ENCODE results near the gene DIP2C.

DNA sequence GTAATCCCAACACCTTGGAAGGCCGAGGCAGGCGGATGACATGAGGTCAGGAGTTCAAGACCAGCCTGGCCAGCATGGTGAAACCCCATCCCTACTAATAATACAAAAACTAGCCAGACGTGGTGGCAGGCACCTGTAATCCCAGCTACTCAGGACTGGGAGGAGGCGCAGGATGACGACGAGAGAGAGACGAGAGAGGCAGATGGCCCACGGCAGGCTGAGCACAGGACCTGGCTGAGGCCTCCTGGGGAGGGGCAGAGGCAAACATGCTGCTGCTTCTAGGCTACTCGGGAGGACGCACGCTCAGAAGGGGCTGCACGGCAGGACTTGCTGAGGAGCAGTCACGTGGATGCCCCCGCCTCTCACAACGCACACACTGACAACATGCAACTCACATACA, 22.4 kb downstream of the DIP2C start:
- TF ChIP-seq, protein P1, sequence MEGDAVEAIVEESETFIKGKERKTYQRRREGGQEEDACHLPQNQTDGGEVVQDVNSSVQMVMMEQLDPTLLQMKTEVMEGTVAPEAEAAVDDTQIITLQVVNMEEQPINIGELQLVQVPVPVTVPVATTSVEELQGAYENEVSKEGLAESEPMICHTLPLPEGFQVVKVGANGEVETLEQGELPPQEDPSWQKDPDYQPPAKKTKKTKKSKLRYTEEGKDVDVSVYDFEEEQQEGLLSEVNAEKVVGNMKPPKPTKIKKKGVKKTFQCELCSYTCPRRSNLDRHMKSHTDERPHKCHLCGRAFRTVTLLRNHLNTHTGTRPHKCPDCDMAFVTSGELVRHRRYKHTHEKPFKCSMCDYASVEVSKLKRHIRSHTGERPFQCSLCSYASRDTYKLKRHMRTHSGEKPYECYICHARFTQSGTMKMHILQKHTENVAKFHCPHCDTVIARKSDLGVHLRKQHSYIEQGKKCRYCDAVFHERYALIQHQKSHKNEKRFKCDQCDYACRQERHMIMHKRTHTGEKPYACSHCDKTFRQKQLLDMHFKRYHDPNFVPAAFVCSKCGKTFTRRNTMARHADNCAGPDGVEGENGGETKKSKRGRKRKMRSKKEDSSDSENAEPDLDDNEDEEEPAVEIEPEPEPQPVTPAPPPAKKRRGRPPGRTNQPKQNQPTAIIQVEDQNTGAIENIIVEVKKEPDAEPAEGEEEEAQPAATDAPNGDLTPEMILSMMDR (IDR thresholded peaks at IDR 0.05), result no peak
- TF ChIP-seq POLR2A (IDR thresholded peaks at IDR 0.05), result no peak
